AG09309 (cell line): ENCODE results near the gene CD8B.

Experiments used
- DNase-seq: peaks from one replicate; pipeline ENCODE4 v3.0.0-alpha.2; 2010; ENCODE audit warnings: low read depth
- H3K4me3 ChIP-seq: 2 replicates; pipeline ENCODE4 v1.5.1; 2011; ENCODE audit warnings: mild to moderate bottlenecking, low read depth, low read length, moderate library complexity; ENCODE audit not compliant: control insufficient read depth
- TF ChIP-seq, protein P1 (sequence below): IDR thresholded peaks from 2 replicates; pipeline ENCODE4 v1.5.1; 2011; ENCODE audit warnings: mild to moderate bottlenecking, low read depth, low read length, inconsistent platforms; ENCODE audit not compliant: insufficient read depth, control insufficient read depth; ENCODE audit errors: missing control alignments

Gene CD8B

GRCh38 chr2:86818114-86818801 is 43.4 kb downstream of the CD8B start:
- no peak for DNase-seq
- no peak overlapping the region for H3K4me3 ChIP-seq
- TF ChIP-seq, protein P1, sequence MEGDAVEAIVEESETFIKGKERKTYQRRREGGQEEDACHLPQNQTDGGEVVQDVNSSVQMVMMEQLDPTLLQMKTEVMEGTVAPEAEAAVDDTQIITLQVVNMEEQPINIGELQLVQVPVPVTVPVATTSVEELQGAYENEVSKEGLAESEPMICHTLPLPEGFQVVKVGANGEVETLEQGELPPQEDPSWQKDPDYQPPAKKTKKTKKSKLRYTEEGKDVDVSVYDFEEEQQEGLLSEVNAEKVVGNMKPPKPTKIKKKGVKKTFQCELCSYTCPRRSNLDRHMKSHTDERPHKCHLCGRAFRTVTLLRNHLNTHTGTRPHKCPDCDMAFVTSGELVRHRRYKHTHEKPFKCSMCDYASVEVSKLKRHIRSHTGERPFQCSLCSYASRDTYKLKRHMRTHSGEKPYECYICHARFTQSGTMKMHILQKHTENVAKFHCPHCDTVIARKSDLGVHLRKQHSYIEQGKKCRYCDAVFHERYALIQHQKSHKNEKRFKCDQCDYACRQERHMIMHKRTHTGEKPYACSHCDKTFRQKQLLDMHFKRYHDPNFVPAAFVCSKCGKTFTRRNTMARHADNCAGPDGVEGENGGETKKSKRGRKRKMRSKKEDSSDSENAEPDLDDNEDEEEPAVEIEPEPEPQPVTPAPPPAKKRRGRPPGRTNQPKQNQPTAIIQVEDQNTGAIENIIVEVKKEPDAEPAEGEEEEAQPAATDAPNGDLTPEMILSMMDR: no peak

DNA sequence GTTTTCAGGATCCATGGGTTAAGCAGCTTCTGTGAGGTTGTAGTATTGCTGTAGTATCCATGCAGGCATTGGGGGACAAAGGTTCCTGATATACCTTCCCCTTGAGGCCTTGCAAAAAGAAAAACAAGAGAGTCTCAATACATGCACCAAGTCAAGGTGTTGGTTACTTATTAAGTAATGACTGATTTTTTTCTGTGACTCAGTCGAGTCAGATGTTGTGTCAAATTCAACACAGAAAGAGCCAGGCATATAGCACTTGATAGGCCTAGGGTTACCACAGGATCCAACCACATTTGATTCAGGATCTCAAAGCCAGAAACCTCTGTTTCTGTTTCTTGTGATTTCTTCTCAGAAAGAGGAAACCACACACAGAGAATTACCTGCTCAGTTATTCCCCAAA is 46.1 kb downstream of the CD8B start:
- no peak for DNase-seq
- H3K4me3 ChIP-seq: no peak overlapping the region
- TF ChIP-seq, protein P1: no peak

DNA sequence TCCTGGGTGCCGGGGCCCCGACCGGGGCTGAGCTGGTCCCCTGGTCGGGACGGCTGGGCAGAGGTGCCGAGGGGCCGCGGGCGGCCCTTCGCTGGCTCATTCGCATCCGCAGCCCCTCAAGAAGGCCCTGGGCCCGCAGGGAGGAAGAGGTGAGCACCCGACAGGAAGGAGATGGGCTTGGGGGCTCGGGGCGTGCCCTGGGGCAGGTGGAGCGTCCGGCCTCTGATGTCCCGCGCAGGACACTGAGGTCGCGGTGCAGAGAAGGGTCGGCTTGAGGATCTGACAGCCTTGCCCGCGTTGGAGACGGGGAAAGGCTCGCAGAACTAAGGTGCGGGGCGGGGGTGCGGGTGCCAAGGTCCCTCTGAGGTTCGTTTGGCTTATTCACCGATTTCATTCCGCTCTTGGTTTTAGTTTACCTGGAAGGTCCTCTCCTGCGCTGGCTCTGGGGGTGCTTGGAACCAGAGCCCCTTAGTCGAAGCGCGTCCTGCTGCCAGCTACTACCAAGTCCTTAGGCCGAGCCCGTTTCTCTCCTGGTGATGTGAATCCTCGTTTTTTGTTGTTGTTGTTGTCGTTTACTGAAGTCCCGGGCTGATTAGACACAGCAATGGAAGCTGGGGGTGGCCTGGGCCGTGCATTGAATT is 52.1 kb downstream of the CD8B start:
- no peak overlapping the region for H3K4me3 ChIP-seq
- TF ChIP-seq, protein P1: no peak
- DNase-seq: no peak

- TF ChIP-seq, protein P1: peak; percentile 95
- peak overlapping the region; percentile 1 for H3K4me3 ChIP-seq
- DNase-seq: peak; percentile 3
Observed at GRCh38 chr2:86808315-86809161, 53.1 kb downstream of the CD8B start.

- peak overlapping the region; percentile 1 for H3K4me3 ChIP-seq
- TF ChIP-seq, protein P1: no peak
- DNase-seq: no peak
Observed at GRCh38 chr2:86807468-86808275, 54.0 kb downstream of the CD8B start.

DNA sequence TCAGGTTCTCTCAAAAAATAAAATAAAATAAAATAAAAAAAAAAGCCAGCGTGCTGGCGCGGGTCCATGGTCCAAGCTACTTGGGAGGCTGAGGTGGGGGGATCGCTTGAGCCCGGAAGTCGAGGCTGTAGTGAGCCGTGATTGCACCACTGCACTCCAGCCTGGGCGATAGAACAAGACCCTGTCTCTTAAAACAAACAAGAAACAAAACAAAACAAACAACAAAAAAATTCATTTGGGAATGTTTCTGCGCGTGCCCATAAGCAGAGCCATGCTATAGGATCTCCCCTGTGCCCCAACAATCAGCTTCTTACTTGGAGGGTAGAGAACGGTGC is 54.6 kb downstream of the CD8B start:
- TF ChIP-seq, protein P1: no peak
- DNase-seq: no peak
- no peak overlapping the region for H3K4me3 ChIP-seq
